GM15510 (cell line): Measurements from ENCODE around the gene TES.

Source experiments
- POLR2A ChIP-seq: IDR thresholded peaks from 3 replicates; pipeline ENCODE4 v1.6.1; 2011; ENCODE audit warnings: borderline replicate concordance; ENCODE audit not compliant: insufficient read length; ENCODE audit errors: extremely low read depth

TES gene

GRCh38 chr7:116180302-116180701, 30.0 kb upstream of the TES start:
- no peak for TF ChIP-seq POLR2A

- TF ChIP-seq POLR2A, result no peak
Measured at GRCh38 chr7:116182023-116182422, 28.3 kb upstream of the TES start.

- no peak for TF ChIP-seq POLR2A
Measured at GRCh38 chr7:116185450-116185849, 24.9 kb upstream of the TES start.

GRCh38 chr7:116185956-116186355, 24.4 kb upstream of the TES start:
- no peak for TF ChIP-seq POLR2A

GRCh38 chr7:116187400-116187799, 22.9 kb upstream of the TES start:
- no peak for TF ChIP-seq POLR2A

GRCh38 chr7:116193329-116194087, 16.8 kb upstream of the TES start:
- no peak for TF ChIP-seq POLR2A

- TF ChIP-seq POLR2A, result no peak
Measured at GRCh38 chr7:116194115-116194514, 16.2 kb upstream of the TES start.

GRCh38 chr7:116195451-116195850, 14.9 kb upstream of the TES start:
- no peak for TF ChIP-seq POLR2A

- no peak for TF ChIP-seq POLR2A
Measured at GRCh38 chr7:116196947-116197346, 13.4 kb upstream of the TES start.

- no peak for TF ChIP-seq POLR2A
Measured at GRCh38 chr7:116197360-116197759, 13.0 kb upstream of the TES start.

- TF ChIP-seq POLR2A, result no peak
Measured at GRCh38 chr7:116198748-116199410, 11.5 kb upstream of the TES start.

- TF ChIP-seq POLR2A, result no peak
Measured at GRCh38 chr7:116200963-116201362, 9.4 kb upstream of the TES start.

GRCh38 chr7:116206141-116206540, 4.2 kb upstream of the TES start:
- TF ChIP-seq POLR2A, result no peak

- no peak for TF ChIP-seq POLR2A
Measured at GRCh38 chr7:116208919-116209318, 1.4 kb upstream of the TES start.

- TF ChIP-seq POLR2A, result no peak
Measured at GRCh38 chr7:116209561-116210070, 723 bp upstream of the TES start.
